Progenitor cell of endocrine pancreas (in vitro differentiated cells): ENCODE data around the gene FCAMR. TPM values are rescaled to one million over a fixed set of nuclear protein-coding genes. Genes with fewer than 3 reads are reported as not detected.

Experiments
- DNase-seq: peaks from one replicate; pipeline ENCODE4 v3.0.0; 2021; ENCODE audit warnings: low spot score; ENCODE audit not compliant: unreplicated experiment
- H3K27ac Mint-ChIP-seq: 2 replicates; pipeline ENCODE4 v1.8.0; 2021; ENCODE audit warnings: mild to moderate bottlenecking, moderate library complexity, mixed read lengths
- H3K27me3 Mint-ChIP-seq: 2 replicates; pipeline ENCODE4 v1.8.0; 2021; ENCODE audit warnings: mixed read lengths
- H3K36me3 Mint-ChIP-seq: 2 replicates; pipeline ENCODE4 v1.8.0; 2022; ENCODE audit warnings: mixed read lengths; ENCODE audit not compliant: insufficient read depth
- H3K4me1 Mint-ChIP-seq: 2 replicates; pipeline ENCODE4 v1.8.0; 2021; ENCODE audit warnings: low read depth, mixed read lengths
- H3K4me3 Mint-ChIP-seq: 2 replicates; pipeline ENCODE4 v1.8.0; 2021; ENCODE audit warnings: low read depth, mild to moderate bottlenecking, moderate library complexity, mixed read lengths
- H3K9me3 Mint-ChIP-seq: 2 replicates; pipeline ENCODE4 v1.8.0; 2021; ENCODE audit warnings: low read depth, mixed read lengths
- total RNA-seq: library from RNA; stranded (reverse); gene quantifications from 2 replicates; pipeline ENCODE4 v1.2.1, GENCODE V29; 2021
- TF ChIP-seq, protein P1 (sequence below): fragments of 200-600 bp; sonication (generic); IDR thresholded peaks from one replicate; pipeline ENCODE4 v1.5.0; 2021; ENCODE audit warnings: antibody characterized with exemption, mild to moderate bottlenecking; ENCODE audit not compliant: unreplicated experiment

The FCAMR gene
- total RNA-seq, 1 donor from 2014 or later = not detected

DNA sequence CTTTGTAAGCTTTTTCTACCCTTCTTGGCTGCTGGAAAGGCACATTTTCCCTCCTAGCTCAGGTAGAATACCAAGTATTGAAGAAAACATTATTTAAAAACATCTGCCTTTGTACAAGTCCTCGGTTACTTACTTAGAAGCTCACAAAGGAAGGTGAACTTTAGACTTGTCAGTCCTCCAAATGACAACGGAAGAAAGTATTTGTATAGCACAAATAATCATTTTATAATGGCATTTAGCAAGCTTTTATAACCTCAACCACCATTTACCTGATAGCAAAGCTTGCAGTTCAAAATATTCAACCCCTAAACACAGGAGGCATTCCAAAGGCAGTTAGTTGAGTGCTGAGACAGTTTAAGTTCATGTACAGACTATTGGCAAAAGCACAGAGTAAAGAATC is 2.5 kb upstream of the FCAMR start:
- TF ChIP-seq, protein P1, sequence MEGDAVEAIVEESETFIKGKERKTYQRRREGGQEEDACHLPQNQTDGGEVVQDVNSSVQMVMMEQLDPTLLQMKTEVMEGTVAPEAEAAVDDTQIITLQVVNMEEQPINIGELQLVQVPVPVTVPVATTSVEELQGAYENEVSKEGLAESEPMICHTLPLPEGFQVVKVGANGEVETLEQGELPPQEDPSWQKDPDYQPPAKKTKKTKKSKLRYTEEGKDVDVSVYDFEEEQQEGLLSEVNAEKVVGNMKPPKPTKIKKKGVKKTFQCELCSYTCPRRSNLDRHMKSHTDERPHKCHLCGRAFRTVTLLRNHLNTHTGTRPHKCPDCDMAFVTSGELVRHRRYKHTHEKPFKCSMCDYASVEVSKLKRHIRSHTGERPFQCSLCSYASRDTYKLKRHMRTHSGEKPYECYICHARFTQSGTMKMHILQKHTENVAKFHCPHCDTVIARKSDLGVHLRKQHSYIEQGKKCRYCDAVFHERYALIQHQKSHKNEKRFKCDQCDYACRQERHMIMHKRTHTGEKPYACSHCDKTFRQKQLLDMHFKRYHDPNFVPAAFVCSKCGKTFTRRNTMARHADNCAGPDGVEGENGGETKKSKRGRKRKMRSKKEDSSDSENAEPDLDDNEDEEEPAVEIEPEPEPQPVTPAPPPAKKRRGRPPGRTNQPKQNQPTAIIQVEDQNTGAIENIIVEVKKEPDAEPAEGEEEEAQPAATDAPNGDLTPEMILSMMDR = no peak
- no peak overlapping the region for H3K27ac Mint-ChIP-seq
- DNase-seq = no peak
- H3K36me3 Mint-ChIP-seq = no peaks in the 10 kb centered on the region
- H3K9me3 Mint-ChIP-seq = no peaks in the 10 kb centered on the region
- no peak overlapping the region for H3K4me3 Mint-ChIP-seq
- peaks cover 12% of the 10 kb centered on the region for H3K4me1 Mint-ChIP-seq
- peaks cover 30% of the 10 kb centered on the region for H3K27me3 Mint-ChIP-seq

GRCh38 chr1:206971029-206971655 is 882 bp upstream of the FCAMR start:
- Mint-ChIP-seq H3K9me3 (no peaks in the 10 kb centered on the region), H3K36me3 (no peaks in the 10 kb centered on the region), H3K4me1 (peaks cover 12% of the 10 kb centered on the region), H3K4me3 (no peak overlapping the region), H3K27ac (no peak overlapping the region), H3K27me3 (peaks cover 19% of the 10 kb centered on the region)
- no peak for DNase-seq
- TF ChIP-seq, protein P1 = no peak

GRCh38 chr1:206969090-206969489 is 1.2 kb downstream of the FCAMR start:
- Mint-ChIP-seq H3K36me3 (no peaks in the 10 kb centered on the region), H3K27me3 (peaks cover 19% of the 10 kb centered on the region), H3K4me3 (no peak overlapping the region), H3K27ac (no peak overlapping the region), H3K9me3 (no peaks in the 10 kb centered on the region), H3K4me1 (peaks cover 12% of the 10 kb centered on the region)
- DNase-seq = no peak
- TF ChIP-seq, protein P1 = no peak

DNA sequence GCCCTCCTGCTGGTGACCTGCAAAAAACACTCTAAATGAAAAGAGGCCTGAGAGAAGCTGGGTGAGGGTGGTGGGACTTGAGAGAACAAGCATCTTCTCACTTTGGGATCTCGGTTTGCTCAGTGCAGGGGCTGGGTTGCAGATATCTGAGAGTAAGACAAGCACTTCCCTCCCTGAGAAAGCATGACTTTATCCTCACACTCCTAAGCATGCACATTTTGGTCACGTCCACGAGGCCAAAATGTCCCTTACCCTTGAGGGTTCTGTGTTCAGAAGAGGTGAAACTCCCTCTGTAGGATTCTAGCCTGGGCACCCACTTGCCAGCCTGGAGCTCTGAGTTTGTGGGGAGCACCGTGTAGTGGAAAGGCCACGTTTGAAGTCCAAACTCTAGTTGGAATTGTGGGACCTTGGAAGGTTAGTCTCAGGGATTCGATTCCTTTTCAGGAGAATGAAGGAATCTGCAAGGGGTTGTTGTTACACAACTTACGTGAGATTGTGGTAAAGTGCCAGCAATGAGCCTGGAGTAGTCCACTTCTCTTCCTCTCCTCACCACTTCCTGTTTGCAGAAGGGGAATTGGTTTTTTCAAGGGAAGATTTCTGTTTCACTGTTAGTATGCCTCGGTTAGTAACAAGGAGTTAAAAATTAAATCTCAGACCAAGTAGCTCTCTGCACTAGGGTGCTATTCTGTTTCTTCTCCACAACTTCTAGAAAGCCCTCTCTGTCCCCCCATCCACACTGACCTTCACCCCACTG is 3.0 kb downstream of the FCAMR start:
- no peak for DNase-seq
- Mint-ChIP-seq H3K9me3 (no peaks in the 10 kb centered on the region), H3K4me1 (peaks cover 1% of the 10 kb centered on the region), H3K27me3 (peaks cover 15% of the 10 kb centered on the region), H3K36me3 (no peaks in the 10 kb centered on the region), H3K4me3 (no peak overlapping the region), H3K27ac (no peak overlapping the region)
- TF ChIP-seq, protein P1 = no peak

GRCh38 chr1:206965781-206966180 is 4.5 kb downstream of the FCAMR start:
- no peaks in the 10 kb centered on the region for H3K4me1 Mint-ChIP-seq
- H3K4me3 Mint-ChIP-seq = no peak overlapping the region
- no peak overlapping the region for H3K27ac Mint-ChIP-seq
- H3K9me3 Mint-ChIP-seq = no peaks in the 10 kb centered on the region
- no peaks in the 10 kb centered on the region for H3K36me3 Mint-ChIP-seq
- peaks cover 16% of the 10 kb centered on the region for H3K27me3 Mint-ChIP-seq
- no peak for DNase-seq
- TF ChIP-seq, protein P1 = no peak
